B cell (primary cell): ENCODE data around the gene CACNA2D1. TPM values are rescaled to one million over a fixed set of nuclear protein-coding genes. Genes with fewer than 3 reads are reported as not detected.

ENCODE experiments used
- ATAC-seq: fragments of 200-7000 bp; cut with Tn5 transposase; one replicate; pipeline ENCODE4 v1.10.0; 2021; ENCODE audit warnings: low read depth, mild to moderate bottlenecking, moderate number of reproducible peaks, moderate library complexity
- CTCF ChIA-PET: fragments of 350-600 bp; sonication (Branson Sonifier 250); formaldehyde crosslinking; loops from one replicate; lab custom pipeline; 2021; ENCODE audit warnings: antibody characterized with exemption, inconsistent platforms; lab: Charles Lee
- POLR2A ChIA-PET: fragments of 350-600 bp; sonication (Branson Sonifier 250); formaldehyde crosslinking; loops from one replicate; lab custom pipeline; 2021; ENCODE audit warnings: antibody characterized with exemption; lab: Charles Lee
- DNase-seq: peaks from one replicate; pipeline ENCODE4 v3.0.0; 2013
- H2AFZ ChIP-seq: 2 replicates; pipeline ENCODE4 v1.6.1; 2012; ENCODE audit warnings: mild to moderate bottlenecking, low read depth, low read length; ENCODE audit not compliant: insufficient read depth, poor library complexity, severe bottlenecking
- H3K27ac ChIP-seq, 2 donors: 1 replicate in 1 of 2; 2 replicates in 1 of 2; pipeline ENCODE4 v1.5.1; 2012 to 2013; ENCODE audit warnings: low read length in 2 of 2, mild to moderate bottlenecking in 2 of 2, moderate library complexity in 1 of 2
- H3K27me3 ChIP-seq, 4 experiments: fragments of 200-600 bp in 1 of 4; sonication (generic) in 1 of 4; replicated peaks in 1 of 4; 1 replicate in 2 of 4; 2 replicates in 2 of 4; pipeline versions ENCODE4 v1.6.1 to v1.7.0; 2013 to 2016; ENCODE audit warnings: low read length in 3 of 4, mild to moderate bottlenecking in 2 of 4, mixed read lengths in 1 of 4, moderate library complexity in 1 of 4; ENCODE audit not compliant: insufficient read depth in 4 of 4, control insufficient read depth in 3 of 4; ENCODE audit errors: control extremely low read depth in 1 of 4
- H3K36me3 ChIP-seq, 2 experiments: replicated peaks in 1 of 2; 1 replicate in 1 of 2; 2 replicates in 1 of 2; pipeline versions ENCODE4 v1.6.1 to v1.7.1; 2013; ENCODE audit warnings: low read length in 1 of 2; ENCODE audit not compliant: insufficient read depth in 2 of 2, control insufficient read depth in 1 of 2; ENCODE audit errors: control extremely low read depth in 1 of 2, extremely low read depth in 1 of 2
- H3K4me1 ChIP-seq, 2 donors: fragments of 200-600 bp in 1 of 2; sonication (generic) in 1 of 2; 1 replicate in 1 of 2; 2 replicates in 1 of 2; pipeline versions ENCODE4 v1.5.1 to v1.6.1; 2013 to 2017; ENCODE audit warnings: low read length in 2 of 2; ENCODE audit not compliant: control insufficient read depth in 2 of 2, insufficient read depth in 2 of 2
- H3K4me2 ChIP-seq: replicated peaks from 2 replicates; pipeline ENCODE3; 2012; ENCODE audit warnings: mild to moderate bottlenecking, low read depth, low read length; ENCODE audit not compliant: poor library complexity, severe bottlenecking
- H3K4me3 ChIP-seq, 5 experiments: fragments of 200-600 bp in 1 of 5; sonication (generic) in 1 of 5; 1 replicate in 3 of 5; 2 replicates in 2 of 5; pipeline versions ENCODE4 v1.5.1 to v1.7.0; 2011 to 2016; ENCODE audit warnings: low read length in 4 of 5, mild to moderate bottlenecking in 4 of 5, low read depth in 2 of 5, control low read depth in 1 of 5, moderate library complexity in 1 of 5; ENCODE audit not compliant: insufficient read depth in 1 of 5; ENCODE audit errors: control extremely low read depth in 1 of 5, extremely low read depth in 1 of 5
- H3K79me2 ChIP-seq: fragments of 200-600 bp; sonication (generic); one replicate; pipeline ENCODE4 v1.6.0; 2016; ENCODE audit warnings: low read length; ENCODE audit not compliant: control insufficient read depth, insufficient read depth
- H3K9ac ChIP-seq: fragments of 200-600 bp; sonication (generic); 2 replicates; pipeline ENCODE4 v1.6.1; 2017; ENCODE audit warnings: mild to moderate bottlenecking, low read length, moderate library complexity
- H3K9me3 ChIP-seq, 3 donors: one replicate each; pipeline versions ENCODE4 v1.6.1 to v1.7.1; 2013; ENCODE audit warnings: low read length in 2 of 3; ENCODE audit not compliant: control insufficient read depth in 2 of 3, insufficient read depth in 1 of 3; ENCODE audit errors: control extremely low read depth in 1 of 3
- H4K20me1 ChIP-seq: 2 replicates; pipeline ENCODE4 v1.6.0; 2012; ENCODE audit warnings: mild to moderate bottlenecking, low read length; ENCODE audit not compliant: insufficient read depth, control insufficient read depth, poor library complexity, severe bottlenecking
- H3K27ac Mint-ChIP-seq: one replicate; pipeline ENCODE4 v1.8.0; 2021; ENCODE audit warnings: mixed read lengths
- H3K27me3 Mint-ChIP-seq: one replicate; pipeline ENCODE4 v1.8.0; 2021; ENCODE audit warnings: mixed read lengths
- H3K4me1 Mint-ChIP-seq: one replicate; pipeline ENCODE4 v1.8.0; 2021; ENCODE audit warnings: mixed read lengths
- H3K4me3 Mint-ChIP-seq: one replicate; pipeline ENCODE4 v1.8.0; 2021; ENCODE audit warnings: mixed read lengths
- H3K9me3 Mint-ChIP-seq: one replicate; pipeline ENCODE4 v1.8.0; 2022; ENCODE audit warnings: mixed read lengths; ENCODE audit not compliant: insufficient read depth
- EZH2 ChIP-seq: IDR thresholded peaks from 2 replicates; pipeline ENCODE4 v1.6.1; 2012; ENCODE audit warnings: borderline replicate concordance, low read depth, mild to moderate bottlenecking, moderate library complexity, low read length; ENCODE audit not compliant: insufficient read depth, poor library complexity, severe bottlenecking
- WGBS: methylation state at CpG from one replicate; pipeline ENCODE4 v1.1.5; 2013; ENCODE audit warnings: missing lambda C conversion rate; ENCODE audit not compliant: insufficient coverage; 5-methylcytosine and 5-hydroxymethylcytosine counted together
- intact Hi-C: fragments of 100-400 bp; cut with micrococcal nuclease; formaldehyde crosslinking; loops from one replicate; pipeline ENCODE4 v1.10.0; 2022
- polyA plus RNA-seq: library from polyadenylated mRNA; depleted of rRNA; stranded (reverse); fragments of >200 nt; gene quantifications from 2 replicates; pipeline ENCODE4 v1.2.3, GENCODE V29; 2012
- total RNA-seq, 2 donors: library from RNA; stranded (reverse); fragments of 120-200 nt in 1 of 2; gene quantifications; 1 replicate in 1 of 2; 2 replicates in 1 of 2; pipeline versions ENCODE4 v1.2.3 to v1.2.4, GENCODE V29; 2013 to 2022
- TF ChIP-seq, protein P1 (sequence below): fragments of 200-600 bp; IDR thresholded peaks from one replicate; pipeline ENCODE4 v1.8.0; 2022; ENCODE audit warnings: antibody characterized with exemption, mild to moderate bottlenecking

CACNA2D1 gene
- total and polyA plus RNA-seq, 2 donors (not counting 1 experiment from before 2014, with no cell fraction given) = not detected

- Histone ChIP-seq H2AFZ (no peak overlapping the region), H3K36me3 (no peaks in the 10 kb centered on the region), H4K20me1 (no peaks in the 10 kb centered on the region), H3K4me3 (no peak overlapping the region), H3K9me3 (peaks cover 0 to 7% (median 0%) of the 10 kb centered on the region in 3 donors), H3K79me2 (no peaks in the 10 kb centered on the region), H3K9ac (no peak overlapping the region), H3K4me2 (no peak overlapping the region), H3K27me3 (no peaks in the 10 kb centered on the region), H3K4me1 (no peaks in the 10 kb centered on the region), H3K27ac (no peak overlapping the region)
- Mint-ChIP-seq H3K27ac (no peak overlapping the region), H3K4me3 (no peak overlapping the region), H3K9me3 (no peaks in the 10 kb centered on the region), H3K4me1 (no peaks in the 10 kb centered on the region), H3K27me3 (no peaks in the 10 kb centered on the region)
- CTCF ChIA-PET = no interaction called here
- intact Hi-C loops = no loop called here
- TF ChIP-seq, protein P1, sequence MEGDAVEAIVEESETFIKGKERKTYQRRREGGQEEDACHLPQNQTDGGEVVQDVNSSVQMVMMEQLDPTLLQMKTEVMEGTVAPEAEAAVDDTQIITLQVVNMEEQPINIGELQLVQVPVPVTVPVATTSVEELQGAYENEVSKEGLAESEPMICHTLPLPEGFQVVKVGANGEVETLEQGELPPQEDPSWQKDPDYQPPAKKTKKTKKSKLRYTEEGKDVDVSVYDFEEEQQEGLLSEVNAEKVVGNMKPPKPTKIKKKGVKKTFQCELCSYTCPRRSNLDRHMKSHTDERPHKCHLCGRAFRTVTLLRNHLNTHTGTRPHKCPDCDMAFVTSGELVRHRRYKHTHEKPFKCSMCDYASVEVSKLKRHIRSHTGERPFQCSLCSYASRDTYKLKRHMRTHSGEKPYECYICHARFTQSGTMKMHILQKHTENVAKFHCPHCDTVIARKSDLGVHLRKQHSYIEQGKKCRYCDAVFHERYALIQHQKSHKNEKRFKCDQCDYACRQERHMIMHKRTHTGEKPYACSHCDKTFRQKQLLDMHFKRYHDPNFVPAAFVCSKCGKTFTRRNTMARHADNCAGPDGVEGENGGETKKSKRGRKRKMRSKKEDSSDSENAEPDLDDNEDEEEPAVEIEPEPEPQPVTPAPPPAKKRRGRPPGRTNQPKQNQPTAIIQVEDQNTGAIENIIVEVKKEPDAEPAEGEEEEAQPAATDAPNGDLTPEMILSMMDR = no peak
- no peak for TF ChIP-seq EZH2
- 73% methylated on average over 2 of the region's 4 CpGs for WGBS
- POLR2A ChIA-PET = no interaction called here
- ATAC-seq (no peak), DNase-seq (no peak)
These were observed 363.2 kb downstream of the CACNA2D1 start for GRCh38 chr7:82080254-82080927.

GRCh38 chr7:82079527-82079926, 364.1 kb downstream of the CACNA2D1 start:
- no peak for ATAC-seq
- H3K4me1 ChIP-seq = no peaks in the 10 kb centered on the region
- H3K9ac ChIP-seq = no peak overlapping the region
- Mint-ChIP-seq H3K4me1 (no peaks in the 10 kb centered on the region), H3K27ac (no peak overlapping the region), H3K9me3 (no peaks in the 10 kb centered on the region), H3K27me3 (no peaks in the 10 kb centered on the region), H3K4me3 (no peak overlapping the region)
- peaks cover 0 to 7% (median 0%) of the 10 kb centered on the region in 3 donors for H3K9me3 ChIP-seq
- no peak overlapping the region for H3K27ac ChIP-seq
- CTCF ChIA-PET = no interaction called here
- H3K36me3 ChIP-seq = no peaks in the 10 kb centered on the region
- POLR2A ChIA-PET = no interaction called here
- no peaks in the 10 kb centered on the region for H4K20me1 ChIP-seq
- H3K4me2 ChIP-seq = no peak overlapping the region
- H3K27me3 ChIP-seq = no peaks in the 10 kb centered on the region
- DNase-seq = no peak
- no peaks in the 10 kb centered on the region for H3K79me2 ChIP-seq
- WGBS = 100% methylated on average over 4 of the region's 8 CpGs
- TF ChIP-seq, protein P1 = no peak
- TF ChIP-seq EZH2 = no peak
- H3K4me3 ChIP-seq = no peak overlapping the region
- no peak overlapping the region for H2AFZ ChIP-seq
- intact Hi-C loops = no loop called here
